ENCODE results near the gene H1-8. TPM values are rescaled to one million over a fixed set of nuclear protein-coding genes. Genes with fewer than 3 reads are reported as not detected.

H1-8 gene
- total RNA-seq: not detected in 2 replicates

GRCh38 chr3:129543156-129543790 lies at the start of gene H1-8:
H1-8 (plus strand) TSS chr3:129543175; CDS start chr3:129543219, 44 bp downstream.

GRCh38 chr3:129528589-129529100 lies 14.3 kb upstream of the H1-8 start, which contains the start of gene RHO:
RHO (plus strand) TSS chr3:129528639; CDS start chr3:129528734, 95 bp downstream.

Other genes starting within 250 kb of the H1-8 start
- 0.12 and 0.34 TPM in 2 replicates for gene EFCAB12, start 114.5 kb upstream of the H1-8 start, total RNA-seq
- 14.8 and 21.6 TPM in 2 replicates for gene MBD4, start 103.2 kb upstream of the H1-8 start, total RNA-seq
- 10.8 and 21.8 TPM in 2 replicates for gene IFT122, start 103.0 kb upstream of the H1-8 start, total RNA-seq
- gene RHO, start 14.5 kb upstream of the H1-8 start, total RNA-seq: not detected in 2 replicates
- 139 and 155 TPM in 2 replicates for gene PLXND1, start 63.5 kb downstream of the H1-8 start, total RNA-seq

Measured in pericardium fibroblast (primary cell).